HepG2 (cell line): ENCODE data around the gene EHD1. TPM values are rescaled to one million over a fixed set of nuclear protein-coding genes. Genes with fewer than 3 reads are reported as not detected.

ENCODE experiments used
- CBFB ChIP-seq: sonication (generic); formaldehyde crosslinking; IDR thresholded peaks from 2 replicates; pipeline ENCODE4 v1.4.0; 2020; ENCODE audit warnings: missing genetic modification reagents
- DMAP1 ChIP-seq: IDR thresholded peaks from 2 replicates; pipeline ENCODE4 v1.6.1; 2016
- FOSL2 ChIP-seq: sonication (generic); formaldehyde crosslinking; IDR thresholded peaks from 2 replicates; pipeline ENCODE4 v1.4.0; 2020; ENCODE audit warnings: missing genetic modification reagents
- HNF1B ChIP-seq: sonication (generic); formaldehyde crosslinking; IDR thresholded peaks from 2 replicates; pipeline ENCODE4 v1.5.1; 2020; ENCODE audit warnings: mild to moderate bottlenecking, moderate library complexity, missing genetic modification reagents
- HOXD1 ChIP-seq: sonication (generic); formaldehyde crosslinking; IDR thresholded peaks from 2 replicates; pipeline ENCODE4 v1.5.0; 2020; ENCODE audit warnings: missing genetic modification reagents
- IRX3 ChIP-seq: sonication (generic); formaldehyde crosslinking; IDR thresholded peaks from 2 replicates; pipeline ENCODE4 v1.8.1; 2023; ENCODE audit warnings: mild to moderate bottlenecking, low read depth, missing genetic modification reagents, borderline replicate concordance
- ISL2 ChIP-seq: sonication (generic); formaldehyde crosslinking; IDR thresholded peaks from 2 replicates; pipeline ENCODE4 v1.5.0; 2020; ENCODE audit warnings: missing genetic modification reagents
- MAF1 ChIP-seq: sonication (generic); formaldehyde crosslinking; IDR thresholded peaks from 2 replicates; pipeline ENCODE4 v1.5.0; 2020; ENCODE audit warnings: missing genetic modification reagents, borderline replicate concordance
- MAFF ChIP-seq: IDR thresholded peaks from 2 replicates; pipeline ENCODE4 v1.6.1; 2011; ENCODE audit warnings: low read depth, low read length, improper control_type of control experiment
- REPIN1 ChIP-seq: sonication (generic); formaldehyde crosslinking; IDR thresholded peaks from 2 replicates; pipeline ENCODE4 v1.8.0; 2022; ENCODE audit warnings: missing genetic modification reagents, low read depth, mild to moderate bottlenecking, borderline replicate concordance
- RFXAP ChIP-seq: sonication (generic); formaldehyde crosslinking; IDR thresholded peaks from 2 replicates; pipeline ENCODE4 v1.4.0; 2020; ENCODE audit warnings: missing genetic modification reagents, borderline replicate concordance
- SP4 ChIP-seq: sonication (generic); formaldehyde crosslinking; IDR thresholded peaks from 2 replicates; pipeline ENCODE4 v1.8.1; 2023; ENCODE audit warnings: mild to moderate bottlenecking, missing genetic modification reagents
- TOE1 ChIP-seq: sonication (generic); formaldehyde crosslinking; IDR thresholded peaks from 2 replicates; pipeline ENCODE4 v1.4.0; 2020; ENCODE audit warnings: mild to moderate bottlenecking, missing genetic modification reagents
- YEATS4 ChIP-seq: sonication (generic); formaldehyde crosslinking; IDR thresholded peaks from 2 replicates; pipeline ENCODE4 v1.4.0; 2020; ENCODE audit warnings: missing genetic modification reagents, borderline replicate concordance
- ZBTB39 ChIP-seq: sonication (generic); formaldehyde crosslinking; IDR thresholded peaks from 2 replicates; pipeline ENCODE4 v1.5.0; 2020; ENCODE audit warnings: missing genetic modification reagents
- ZBTB7A ChIP-seq: sonication (generic); formaldehyde crosslinking; IDR thresholded peaks from 2 replicates; pipeline ENCODE4 v1.8.0; 2022; ENCODE audit warnings: mild to moderate bottlenecking, missing genetic modification reagents
- ZFY ChIP-seq: sonication (generic); formaldehyde crosslinking; IDR thresholded peaks from 2 replicates; pipeline ENCODE4 v1.4.0; 2020; ENCODE audit warnings: missing genetic modification reagents
- ZNF383 ChIP-seq: sonication (generic); formaldehyde crosslinking; IDR thresholded peaks from 2 replicates; pipeline ENCODE4 v1.4.0; 2020; ENCODE audit warnings: missing genetic modification reagents, mild to moderate bottlenecking, borderline replicate concordance
- ZNF451 ChIP-seq: sonication (generic); formaldehyde crosslinking; IDR thresholded peaks from 2 replicates; pipeline ENCODE4 v1.5.0; 2020; ENCODE audit warnings: mild to moderate bottlenecking, missing genetic modification reagents
- ZNF513 ChIP-seq: sonication (generic); formaldehyde crosslinking; conservative IDR thresholded peaks from 2 replicates; pipeline ENCODE4 v1.5.0; 2020; ENCODE audit warnings: missing genetic modification reagents
- ZNF546 ChIP-seq: sonication (generic); formaldehyde crosslinking; conservative IDR thresholded peaks from 2 replicates; pipeline ENCODE4 v1.8.1; 2023; ENCODE audit warnings: mild to moderate bottlenecking, missing genetic modification reagents
- ZNF547 ChIP-seq: sonication (generic); formaldehyde crosslinking; IDR thresholded peaks from 2 replicates; pipeline ENCODE4 v1.5.1; 2020; ENCODE audit warnings: mild to moderate bottlenecking, missing genetic modification reagents
- ZNF556 ChIP-seq: sonication (generic); formaldehyde crosslinking; IDR thresholded peaks from 2 replicates; pipeline ENCODE4 v1.4.0; 2020; ENCODE audit warnings: mild to moderate bottlenecking, missing genetic modification reagents, borderline replicate concordance
- ZNF850 ChIP-seq: sonication (generic); formaldehyde crosslinking; conservative IDR thresholded peaks from 2 replicates; pipeline ENCODE4 v1.9.0; 2021; ENCODE audit warnings: mild to moderate bottlenecking, missing genetic modification reagents
- polyA plus RNA-seq, 8 experiments: library from polyadenylated mRNA; depleted of rRNA in 3 of 8; stranded (reverse) in 7 of 8; unstranded in 1 of 8; fragments of >200 nt; fragmentation: Illumina TruSeq in 4 of 8; extraction: Trizol in 4 of 8; gene quantifications; 2 replicates each; pipeline versions ENCODE4 v1.2.1 to v1.2.3, GENCODE V29; 2011 to 2016; ENCODE audit warnings: low read depth in 4 of 8, missing spikeins in 1 of 8, mixed read lengths in 1 of 8; ENCODE audit not compliant: insufficient read depth in 1 of 8
- total RNA-seq, 5 experiments: library from RNA; depleted of rRNA; stranded (reverse); fragments of >200 nt; fragmentation: Illumina TruSeq; extraction: Trizol; gene quantifications; 2 replicates each; pipeline ENCODE4 v1.2.3, GENCODE V29; 2016; ENCODE audit warnings: low read depth in 1 of 5

The EHD1 gene
- total and polyA plus RNA-seq, 2 of the 13 experiments (the other 11 are each of a cell fraction or from before 2014, with no cell fraction given), result 23.6 to 26.6 TPM

GRCh38 chr11:64870176-64870892, 8.1 kb downstream of the EHD1 start (continued):
- TF ChIP-seq ZNF513 (CRISPR knock-in tag) (no peak), HOXD1 (CRISPR knock-in tag) (0 out of 2 replicates have a peak, but pooled peaks have one; percentile 17), ZBTB39 (CRISPR knock-in tag) (no peak), MAFF (no peak), CBFB (CRISPR knock-in tag) (no peak), ZNF850 (CRISPR knock-in tag) (0 out of 2 replicates have a peak, but pooled peaks have one; percentile 43), TOE1 (CRISPR knock-in tag) (no peak), ZNF556 (CRISPR knock-in tag) (no peak), DMAP1 (0 out of 2 replicates have a peak, but pooled peaks have one; percentile 7), REPIN1 (CRISPR knock-in tag) (peak; percentile 35; the same call in 1 of the 2 replicates), ZNF451 (CRISPR knock-in tag) (no peak), MAF1 (CRISPR knock-in tag) (no peak), SP4 (CRISPR knock-in tag) (0 out of 2 replicates have a peak, but pooled peaks have one; percentile 22), YEATS4 (CRISPR knock-in tag) (0 out of 2 replicates have a peak, but pooled peaks have one; percentile 22), FOSL2 (peak; percentile 77), ZFY (peak; percentile 46; the same call in 1 of the 2 replicates), ZNF546 (0 out of 2 replicates have a peak, but pooled peaks have one; percentile 45), ZBTB7A (CRISPR knock-in tag) (0 out of 2 replicates have a peak, but pooled peaks have one; percentile 75), ZNF547 (CRISPR knock-in tag) (0 out of 2 replicates have a peak, but pooled peaks have one; percentile 38), IRX3 (0 out of 2 replicates have a peak, but pooled peaks have one; percentile 54), ZNF383 (CRISPR knock-in tag) (no peak), RFXAP (CRISPR knock-in tag) (peak; percentile 69; the same call in 1 of the 2 replicates), ISL2 (CRISPR knock-in tag) (0 out of 2 replicates have a peak, but pooled peaks have one; percentile 41), HNF1B (CRISPR knock-in tag) (peak; percentile 57; the same call in 1 of the 2 replicates)
